ENCODE data around the gene GALM. TPM values are rescaled to one million over a fixed set of nuclear protein-coding genes. Genes with fewer than 3 reads are reported as not detected.

Gene GALM
- total and polyA plus RNA-seq, 2 donors (not counting 1 experiment from before 2014, with no cell fraction given), result 14.7 to 51.4 TPM

DNA sequence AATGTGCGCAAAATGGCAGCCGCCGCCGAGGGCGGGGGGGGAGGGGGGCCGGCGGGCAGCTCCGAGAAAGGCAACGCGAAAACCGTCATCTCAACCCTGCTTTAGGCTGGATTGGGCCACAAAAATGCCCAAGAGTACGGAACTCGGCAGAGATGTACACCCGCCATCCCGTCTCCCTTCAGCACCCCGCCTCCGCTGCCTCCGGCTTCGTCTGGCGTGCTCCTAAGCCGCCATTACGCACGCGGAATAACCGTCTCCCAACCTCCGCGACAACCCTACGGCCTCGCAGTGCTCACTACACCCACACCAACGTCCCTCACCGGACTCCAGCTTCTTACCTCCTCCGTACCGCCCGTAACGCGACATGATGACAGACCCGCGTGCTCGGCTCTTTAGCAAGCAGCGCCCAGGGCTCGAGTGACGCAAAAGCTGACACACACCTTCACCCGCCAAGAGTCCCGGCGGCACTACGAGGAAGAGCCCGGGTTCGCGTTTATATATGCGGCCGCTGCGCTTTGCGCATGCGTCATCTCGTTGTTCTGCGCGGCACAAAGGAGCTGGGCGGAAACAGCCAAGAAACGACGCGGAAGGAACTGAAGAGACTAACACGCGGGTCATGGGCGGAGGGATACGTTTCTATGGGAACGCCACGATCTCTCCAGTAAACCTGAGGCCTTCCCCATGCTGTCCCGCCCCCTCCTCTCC lies 85.1 kb downstream of the GALM start, which contains the start of gene SRSF7:
Gene SRSF7, minus strand, starts transcription at position 471 of the 705 bp plus-strand sequence. Its CDS starts 105 bp downstream, at position 366.
- peaks cover 4% of the 10 kb centered on the region for H4K20me1 ChIP-seq (ENCODE audit: control insufficient read depth, extremely low read depth, insufficient read depth, low read length)
- H3K79me2 ChIP-seq (ENCODE audit: control insufficient read depth, insufficient read depth, low read length), result peaks cover 51% of the 10 kb centered on the region
- H3K4me2 ChIP-seq (ENCODE audit: extremely low read depth, insufficient read depth, low read length), result peak within 1 kb of the TSS; percentile 93
- H3K9me3 ChIP-seq (ENCODE audit: control insufficient read depth, insufficient read depth, low read depth, low read length), result no peaks in the 10 kb centered on the region
- peak within 1 kb of the TSS; percentile 92 to 99 (median 95) for H3K4me3 ChIP-seq (replicated peaks in 1 of 4; ENCODE audit: control extremely low read depth in 1 of 4, insufficient read depth in 1 of 4, low read depth in 3 of 4, low read length in 4 of 4)
- TF ChIP-seq, protein P1, sequence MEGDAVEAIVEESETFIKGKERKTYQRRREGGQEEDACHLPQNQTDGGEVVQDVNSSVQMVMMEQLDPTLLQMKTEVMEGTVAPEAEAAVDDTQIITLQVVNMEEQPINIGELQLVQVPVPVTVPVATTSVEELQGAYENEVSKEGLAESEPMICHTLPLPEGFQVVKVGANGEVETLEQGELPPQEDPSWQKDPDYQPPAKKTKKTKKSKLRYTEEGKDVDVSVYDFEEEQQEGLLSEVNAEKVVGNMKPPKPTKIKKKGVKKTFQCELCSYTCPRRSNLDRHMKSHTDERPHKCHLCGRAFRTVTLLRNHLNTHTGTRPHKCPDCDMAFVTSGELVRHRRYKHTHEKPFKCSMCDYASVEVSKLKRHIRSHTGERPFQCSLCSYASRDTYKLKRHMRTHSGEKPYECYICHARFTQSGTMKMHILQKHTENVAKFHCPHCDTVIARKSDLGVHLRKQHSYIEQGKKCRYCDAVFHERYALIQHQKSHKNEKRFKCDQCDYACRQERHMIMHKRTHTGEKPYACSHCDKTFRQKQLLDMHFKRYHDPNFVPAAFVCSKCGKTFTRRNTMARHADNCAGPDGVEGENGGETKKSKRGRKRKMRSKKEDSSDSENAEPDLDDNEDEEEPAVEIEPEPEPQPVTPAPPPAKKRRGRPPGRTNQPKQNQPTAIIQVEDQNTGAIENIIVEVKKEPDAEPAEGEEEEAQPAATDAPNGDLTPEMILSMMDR (conservative IDR thresholded peaks at IDR 0.05 in 1 of 2, IDR thresholded peaks at IDR 0.05 in 1 of 2; ENCODE audit: low read depth in 1 of 2, low read length in 2 of 2), result no peak
- TF ChIP-seq EZH2 (IDR thresholded peaks at IDR 0.05; ENCODE audit: low read length, missing control alignments), result no peak
- peak; percentile 100 for DNase-seq (ENCODE audit: low read depth in 2 of 2)
- H2AFZ ChIP-seq (ENCODE audit: low read length), result peak within 1 kb of the TSS; percentile 80
- H3K9ac ChIP-seq (ENCODE audit: insufficient read depth, low read length), result peak within 1 kb of the TSS; percentile 97
- peaks cover 5% of the 10 kb centered on the region for H3K36me3 ChIP-seq (ENCODE audit: control insufficient read depth, insufficient read depth, low read length)
- H3K27me3 ChIP-seq (ENCODE audit: control insufficient read depth, insufficient read depth, low read length), result no peaks in the 10 kb centered on the region
- peaks cover under 1% of the 10 kb centered on the region for H3K4me1 ChIP-seq (ENCODE audit: control insufficient read depth, extremely low read depth, insufficient read depth, low read length)
- H3K27ac ChIP-seq (ENCODE audit: insufficient read depth, low read length), result peak within 1 kb of the TSS; percentile 99

DNA sequence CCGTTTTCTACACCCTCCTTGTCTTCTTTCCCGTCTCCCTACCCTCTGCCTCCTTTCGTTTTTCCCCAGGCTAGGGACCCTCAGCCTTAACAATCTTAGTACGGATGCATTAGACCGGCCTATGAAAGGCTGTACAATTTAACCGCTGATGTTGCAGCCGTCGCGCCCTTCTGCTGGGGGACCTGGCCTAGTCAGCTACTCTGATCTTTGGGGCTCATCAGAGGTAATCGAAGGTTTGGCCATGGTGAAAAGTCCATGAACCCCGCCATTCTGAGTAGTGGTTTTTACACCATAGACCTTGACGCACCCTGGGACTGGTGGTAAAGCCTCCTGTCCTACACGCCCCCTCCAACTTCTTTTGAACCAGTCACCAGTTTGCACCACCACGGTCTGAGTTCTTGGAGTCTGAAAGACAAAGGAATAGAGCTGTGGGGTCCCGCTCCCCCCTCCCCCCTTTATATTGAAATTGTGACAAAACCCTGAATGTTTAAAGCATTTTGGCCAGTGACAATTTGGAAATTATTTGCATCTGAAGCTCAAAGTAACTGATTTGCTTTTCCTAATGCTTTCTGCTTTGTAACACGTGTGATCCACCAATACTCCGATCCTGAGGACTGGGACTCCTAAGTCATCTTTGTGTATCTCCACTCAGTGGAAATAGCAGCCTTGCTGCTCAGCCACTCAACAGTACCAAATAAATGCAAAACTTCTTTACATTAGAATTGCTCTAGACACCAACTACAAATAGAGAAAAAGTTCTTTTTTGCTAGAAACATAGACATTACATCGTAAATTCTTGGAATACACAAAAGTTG lies 85.9 kb downstream of the GALM start:
- Histone ChIP-seq H3K9ac (ENCODE audit: insufficient read depth, low read length) (peak overlapping the region; percentile 70), H2AFZ (ENCODE audit: low read length) (peak overlapping the region; percentile 80), H3K4me2 (ENCODE audit: extremely low read depth, insufficient read depth, low read length) (peak overlapping the region; percentile 79), H4K20me1 (ENCODE audit: control insufficient read depth, extremely low read depth, insufficient read depth, low read length) (peaks cover 4% of the 10 kb centered on the region), H3K9me3 (ENCODE audit: control insufficient read depth, insufficient read depth, low read depth, low read length) (no peaks in the 10 kb centered on the region), H3K4me1 (ENCODE audit: control insufficient read depth, extremely low read depth, insufficient read depth, low read length) (no peaks in the 10 kb centered on the region), H3K4me3 (replicated peaks in 1 of 4; ENCODE audit: control extremely low read depth in 1 of 4, insufficient read depth in 1 of 4, low read depth in 3 of 4, low read length in 4 of 4) (peak overlapping the region; percentile 42 to 96 (median 70)), H3K79me2 (ENCODE audit: control insufficient read depth, insufficient read depth, low read length) (peaks cover 43% of the 10 kb centered on the region), H3K27me3 (ENCODE audit: control insufficient read depth, insufficient read depth, low read length) (no peaks in the 10 kb centered on the region), H3K27ac (ENCODE audit: insufficient read depth, low read length) (peak overlapping the region; percentile 99), H3K36me3 (ENCODE audit: control insufficient read depth, insufficient read depth, low read length) (peaks cover 4% of the 10 kb centered on the region)
- TF ChIP-seq EZH2 (IDR thresholded peaks at IDR 0.05; ENCODE audit: low read length, missing control alignments), result no peak
- TF ChIP-seq, protein P1 (conservative IDR thresholded peaks at IDR 0.05 in 1 of 2, IDR thresholded peaks at IDR 0.05 in 1 of 2; ENCODE audit: low read depth in 1 of 2, low read length in 2 of 2), result no peak
- peak in 1 of 2 donors; percentile 48 for DNase-seq (ENCODE audit: low read depth in 2 of 2)

DNA sequence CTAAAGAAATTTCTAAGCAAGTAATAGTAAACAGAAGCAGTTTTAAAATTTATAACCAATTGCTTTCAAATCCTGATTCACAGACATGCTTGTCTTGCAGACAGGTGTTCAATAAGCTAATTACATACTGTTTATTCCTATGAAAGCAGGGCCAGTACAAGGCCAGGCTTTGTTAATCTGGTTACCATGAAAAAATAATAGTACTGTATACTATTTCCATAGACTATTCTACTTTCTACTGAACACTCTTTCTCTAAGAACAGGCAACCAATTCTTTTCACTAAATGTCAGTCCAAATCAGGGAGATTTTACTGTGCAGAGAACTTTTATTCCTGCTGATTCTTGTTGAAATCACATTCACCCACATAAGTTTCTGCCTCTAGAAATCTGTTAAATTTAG lies 88.1 kb downstream of the GALM start:
- Histone ChIP-seq H3K9me3 (ENCODE audit: control insufficient read depth, insufficient read depth, low read depth, low read length) (no peaks in the 10 kb centered on the region), H3K27me3 (ENCODE audit: control insufficient read depth, insufficient read depth, low read length) (no peaks in the 10 kb centered on the region), H3K4me2 (ENCODE audit: extremely low read depth, insufficient read depth, low read length) (peak overlapping the region; percentile 51), H3K4me1 (ENCODE audit: control insufficient read depth, extremely low read depth, insufficient read depth, low read length) (no peaks in the 10 kb centered on the region), H3K27ac (ENCODE audit: insufficient read depth, low read length) (no peak overlapping the region), H3K4me3 (replicated peaks in 1 of 4; ENCODE audit: control extremely low read depth in 1 of 4, insufficient read depth in 1 of 4, low read depth in 3 of 4, low read length in 4 of 4) (no peak overlapping the region), H3K9ac (ENCODE audit: insufficient read depth, low read length) (no peak overlapping the region), H3K36me3 (ENCODE audit: control insufficient read depth, insufficient read depth, low read length) (peaks cover 1% of the 10 kb centered on the region), H4K20me1 (ENCODE audit: control insufficient read depth, extremely low read depth, insufficient read depth, low read length) (peaks cover 4% of the 10 kb centered on the region), H2AFZ (ENCODE audit: low read length) (peak overlapping the region; percentile 39), H3K79me2 (ENCODE audit: control insufficient read depth, insufficient read depth, low read length) (peaks cover 21% of the 10 kb centered on the region)
- TF ChIP-seq, protein P1 (conservative IDR thresholded peaks at IDR 0.05 in 1 of 2, IDR thresholded peaks at IDR 0.05 in 1 of 2; ENCODE audit: low read depth in 1 of 2, low read length in 2 of 2), result no peak
- TF ChIP-seq EZH2 (IDR thresholded peaks at IDR 0.05; ENCODE audit: low read length, missing control alignments), result no peak
- no peak for DNase-seq (ENCODE audit: low read depth in 2 of 2)
